AG09309 (cell line): ENCODE data around the gene PGM5.

ENCODE experiments used
- DNase-seq: peaks from one replicate; pipeline ENCODE4 v3.0.0-alpha.2; 2010; ENCODE audit warnings: low read depth
- H3K4me3 ChIP-seq: 2 replicates; pipeline ENCODE4 v1.5.1; 2011; ENCODE audit warnings: mild to moderate bottlenecking, low read depth, low read length, moderate library complexity; ENCODE audit not compliant: control insufficient read depth
- CTCF ChIP-seq: IDR thresholded peaks from 2 replicates; pipeline ENCODE4 v1.5.1; 2011; ENCODE audit warnings: mild to moderate bottlenecking, low read depth, low read length, inconsistent platforms; ENCODE audit not compliant: insufficient read depth, control insufficient read depth; ENCODE audit errors: missing control alignments

Gene PGM5

DNA sequence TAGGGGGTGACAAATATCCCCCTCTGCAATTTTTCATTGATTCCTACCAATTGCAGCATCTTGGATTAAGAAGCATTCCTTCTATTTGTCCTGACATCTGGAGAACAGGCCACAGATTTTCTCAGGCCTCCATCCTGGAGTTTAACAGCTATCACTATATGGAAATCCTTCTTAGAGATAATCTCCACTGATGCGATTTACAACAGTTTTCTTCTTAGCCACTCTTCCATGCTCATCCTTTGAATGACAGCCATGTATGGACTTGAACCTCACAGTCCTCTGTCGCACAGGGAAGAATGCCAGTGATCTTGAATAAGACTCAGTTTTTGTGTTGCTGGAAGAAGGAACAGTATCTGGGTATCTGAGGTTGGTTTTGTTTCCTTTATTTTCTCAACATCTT is 73.2 kb downstream of the PGM5 start:
- no peak for DNase-seq
- TF ChIP-seq CTCF: no peak
- no peak overlapping the region for H3K4me3 ChIP-seq

GRCh38 chr9:68431307-68431706 is 74.9 kb downstream of the PGM5 start:
- no peak for TF ChIP-seq CTCF
- no peak for DNase-seq
- no peak overlapping the region for H3K4me3 ChIP-seq

- TF ChIP-seq CTCF: no peak
- DNase-seq: no peak
- no peak overlapping the region for H3K4me3 ChIP-seq
Observed at GRCh38 chr9:68433531-68434110, 77.2 kb downstream of the PGM5 start.

DNA sequence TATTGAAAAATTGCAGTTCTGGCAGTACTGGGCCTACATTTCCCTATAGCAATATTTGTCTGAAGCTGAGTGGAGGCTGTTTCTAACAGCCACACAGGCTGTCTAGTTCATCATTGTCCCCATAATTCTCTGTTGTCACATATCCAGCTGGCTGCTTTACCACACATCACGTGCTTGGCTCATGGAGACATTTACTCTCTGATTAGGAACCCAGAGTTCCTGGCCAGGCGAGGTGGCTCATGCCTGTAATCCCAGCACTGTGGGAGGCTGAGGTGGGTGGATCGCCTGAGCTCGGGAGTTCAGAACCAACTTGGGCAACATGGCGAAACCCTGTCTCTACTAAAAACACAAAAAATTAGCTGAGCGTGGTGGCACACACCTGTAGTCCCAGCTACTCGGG is 81.4 kb downstream of the PGM5 start:
- H3K4me3 ChIP-seq: no peak overlapping the region
- DNase-seq: no peak
- TF ChIP-seq CTCF: no peak

GRCh38 chr9:68443624-68444023 is 87.2 kb downstream of the PGM5 start:
- no peak for DNase-seq
- TF ChIP-seq CTCF: no peak
- no peak overlapping the region for H3K4me3 ChIP-seq

- no peak for TF ChIP-seq CTCF
- no peak for DNase-seq
- H3K4me3 ChIP-seq: no peak overlapping the region
Observed at GRCh38 chr9:68446836-68447235, 90.4 kb downstream of the PGM5 start.

GRCh38 chr9:68447611-68448010 is 91.2 kb downstream of the PGM5 start:
- DNase-seq: no peak
- TF ChIP-seq CTCF: no peak
- no peak overlapping the region for H3K4me3 ChIP-seq
